HG03139 (cell line): ENCODE measurements around the gene FFAR3.
"Not testable (repeated sequence)": the region's sequence is repeated elsewhere in the genome, so short reads cannot be mapped to it uniquely, and the experiment has no call there.

Source experiments
- ATAC-seq: cut with Tn5 transposase; IDR thresholded peaks from one replicate; pipeline ENCODE4 v1.9.1; 2021; ENCODE audit not compliant: unreplicated experiment

The FFAR3 gene

DNA sequence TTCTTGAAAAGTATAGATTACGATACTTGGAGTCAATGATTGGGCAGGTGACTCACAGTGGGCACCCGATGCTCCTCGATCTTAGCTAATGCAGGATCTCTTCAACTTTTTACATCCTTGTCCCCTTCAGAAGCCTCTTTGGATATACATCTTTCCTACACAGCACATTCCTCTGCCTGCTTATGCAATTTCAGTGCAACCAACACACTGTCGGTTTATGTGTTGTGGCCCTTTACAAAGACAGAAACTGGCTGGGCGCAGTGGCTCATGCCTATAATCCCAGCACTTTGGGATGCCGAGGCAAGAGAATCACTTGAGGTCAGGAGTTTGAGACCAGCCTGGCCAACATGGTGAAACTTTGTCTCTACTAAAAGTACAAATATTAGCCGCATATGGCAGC, 15.2 kb downstream of the FFAR3 start:
- no peak for ATAC-seq

DNA sequence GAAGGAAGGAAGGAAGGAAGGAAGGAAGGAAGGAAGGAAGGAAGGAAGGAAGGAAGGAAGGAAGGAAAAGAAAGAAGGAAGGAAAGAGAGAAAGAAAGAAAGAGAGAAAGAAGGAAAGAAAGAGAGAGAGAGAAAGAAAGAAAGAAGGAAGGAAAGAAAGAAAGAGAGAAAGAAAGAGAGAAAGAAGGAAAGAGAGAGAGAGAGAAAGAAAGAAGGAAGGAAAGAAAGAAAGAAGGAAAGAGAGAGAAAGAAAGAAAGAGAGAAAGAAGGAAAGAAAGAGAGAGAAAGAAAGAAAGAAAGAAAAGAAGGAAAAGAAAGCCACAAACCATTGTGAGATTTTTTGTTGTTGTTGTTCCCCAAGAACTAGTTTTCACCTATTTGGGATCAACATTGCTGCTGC, 15.8 kb downstream of the FFAR3 start:
- ATAC-seq = not testable (repeated sequence)

DNA sequence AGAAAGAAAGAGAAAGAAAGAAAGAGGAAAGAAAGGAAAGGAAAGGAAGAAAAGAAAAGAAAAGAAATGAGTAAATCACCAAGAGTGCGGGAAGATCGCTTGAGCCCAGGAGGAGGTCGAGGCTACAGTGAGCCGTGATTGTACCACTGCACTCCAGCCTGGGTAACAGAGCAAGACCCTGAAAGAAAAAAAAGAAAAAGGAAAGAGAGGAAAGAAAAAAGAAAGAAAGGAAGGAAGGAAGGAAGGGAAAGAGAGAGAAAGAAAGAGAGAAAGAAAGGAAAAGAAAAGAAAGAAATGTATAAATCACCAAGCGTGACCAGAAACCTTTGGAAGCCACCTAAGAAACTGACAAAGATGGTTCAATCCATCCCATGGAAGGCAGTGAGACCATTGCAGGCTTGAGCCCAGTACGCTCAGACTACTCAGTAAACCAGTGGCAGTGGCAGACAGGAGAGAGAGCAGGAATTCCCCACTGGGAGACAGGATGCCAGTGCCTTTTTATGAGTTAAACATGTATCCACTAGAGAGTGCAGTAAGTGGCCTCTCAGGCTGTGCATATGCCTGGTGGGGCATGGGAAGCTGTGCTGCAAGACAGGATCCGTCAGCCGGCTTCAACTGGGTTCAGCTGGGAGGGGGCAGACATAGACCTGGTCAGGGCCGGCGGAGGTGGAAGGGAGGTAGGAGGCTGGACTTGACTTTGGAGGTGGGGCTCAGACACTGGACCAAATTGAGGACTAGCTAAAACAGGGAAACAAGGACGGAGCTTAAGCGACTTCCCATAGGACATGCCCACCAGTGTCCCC, 17.4 kb downstream of the FFAR3 start:
- no peak for ATAC-seq

DNA sequence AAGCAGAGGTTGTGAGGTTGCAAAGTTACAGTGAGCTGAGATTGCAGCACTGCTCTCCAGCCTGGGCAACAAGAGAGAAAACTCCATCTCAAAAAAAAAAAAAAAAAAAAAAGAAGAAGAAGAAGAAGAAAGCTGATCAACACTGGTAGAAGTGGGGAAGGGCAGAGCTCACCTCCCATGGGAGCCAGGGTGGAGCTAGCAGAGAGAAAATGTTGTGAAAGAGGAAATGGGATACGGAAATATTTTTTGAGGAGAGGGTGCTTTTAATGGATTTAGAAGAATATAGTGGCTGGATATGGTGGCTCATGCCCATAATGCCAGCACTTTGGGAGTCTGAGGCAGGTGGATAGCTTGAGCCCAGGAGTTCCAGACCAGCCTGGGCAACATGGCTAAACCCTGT, 19.4 kb downstream of the FFAR3 start:
- no peak for ATAC-seq

DNA sequence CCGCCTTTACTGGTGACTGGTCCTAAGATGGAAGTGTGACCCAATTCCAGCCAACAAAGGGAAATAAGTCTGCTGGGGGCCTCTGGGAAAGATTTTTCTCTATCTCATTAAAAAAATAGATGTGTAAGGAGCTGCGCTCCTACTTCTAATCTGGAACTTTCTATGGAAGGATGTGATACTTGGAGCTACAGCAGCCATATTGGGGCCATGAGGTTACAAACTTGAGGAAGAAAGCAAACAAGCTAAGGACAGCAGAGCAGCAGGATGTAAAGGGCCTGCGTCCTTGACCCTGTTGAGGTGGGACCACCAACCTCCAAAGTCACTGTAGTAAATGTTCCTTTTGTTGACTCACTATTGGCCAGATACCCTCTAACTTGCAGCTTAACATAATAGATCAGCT, 20.1 kb downstream of the FFAR3 start:
- no peak for ATAC-seq

DNA sequence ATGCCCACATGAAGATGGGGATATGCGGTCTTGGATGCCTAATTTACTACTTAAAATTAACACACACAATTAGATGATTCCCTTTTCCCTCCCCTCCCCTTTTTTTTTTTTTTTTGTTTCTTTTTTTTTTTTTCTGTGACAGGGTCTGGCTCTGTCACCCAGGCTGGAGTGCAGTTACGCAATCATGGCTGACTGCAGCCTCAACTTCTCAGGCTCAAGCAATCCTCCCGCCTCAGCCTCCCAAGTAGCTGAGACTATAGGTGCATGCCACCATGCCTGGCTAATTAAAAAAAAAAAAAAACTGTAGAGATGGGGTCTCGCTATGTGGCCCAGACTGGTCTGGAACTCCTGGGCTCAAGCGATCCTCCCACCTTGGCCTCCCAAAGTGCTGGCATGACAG, 21.3 kb downstream of the FFAR3 start:
- ATAC-seq = not testable (repeated sequence)

DNA sequence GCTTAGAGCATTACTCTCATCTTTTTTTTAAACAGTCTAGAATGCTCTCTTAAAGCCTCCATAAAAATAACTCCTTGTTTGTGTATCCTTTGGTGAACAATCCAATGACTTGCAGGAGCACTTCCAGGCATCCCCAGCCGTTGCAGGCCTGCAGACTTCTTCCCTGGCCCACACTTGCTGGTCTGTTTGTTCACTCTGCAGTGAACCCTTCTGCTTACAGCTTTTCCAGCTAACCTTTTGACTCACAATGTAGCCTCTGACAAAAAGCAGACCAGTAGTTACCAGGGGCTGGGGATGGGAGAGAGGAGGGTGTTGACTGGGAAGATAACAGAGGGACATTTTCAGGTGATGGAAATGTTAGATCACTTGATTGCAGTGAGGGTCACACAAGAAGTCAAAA, 21.7 kb downstream of the FFAR3 start:
- ATAC-seq = no peak

DNA sequence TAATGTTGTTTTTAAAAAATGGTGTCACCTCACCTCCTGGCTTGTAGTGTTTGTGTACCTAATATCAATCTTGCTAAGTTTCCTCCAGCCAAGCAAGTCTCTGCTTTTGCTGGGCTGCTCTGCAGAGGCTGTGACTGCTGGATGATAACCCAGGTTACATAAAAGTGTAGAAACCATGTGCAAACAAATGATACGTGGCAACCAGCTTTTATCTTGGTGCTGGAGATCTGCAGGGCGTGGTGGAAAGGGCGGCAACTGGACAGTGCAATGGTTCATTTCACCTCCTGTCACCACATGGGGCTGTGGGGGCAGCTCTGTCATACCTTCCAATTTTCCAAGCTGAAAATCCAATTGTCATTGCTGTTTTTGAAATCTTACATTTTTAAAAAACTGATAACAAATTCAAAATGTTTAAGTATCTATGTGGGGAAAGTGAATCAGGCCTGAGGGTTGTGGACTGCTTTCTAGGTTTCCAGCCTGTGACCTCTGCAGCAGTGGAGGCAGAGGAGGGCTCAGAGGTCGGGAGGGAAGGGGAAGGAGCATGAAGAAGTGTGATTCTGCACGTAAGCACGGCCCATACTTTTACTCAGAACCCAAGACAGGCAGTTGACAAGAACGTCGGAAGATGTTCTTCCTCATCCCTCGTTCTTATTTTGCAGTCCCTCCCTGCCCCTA, 22.3 kb downstream of the FFAR3 start:
- no peak for ATAC-seq

DNA sequence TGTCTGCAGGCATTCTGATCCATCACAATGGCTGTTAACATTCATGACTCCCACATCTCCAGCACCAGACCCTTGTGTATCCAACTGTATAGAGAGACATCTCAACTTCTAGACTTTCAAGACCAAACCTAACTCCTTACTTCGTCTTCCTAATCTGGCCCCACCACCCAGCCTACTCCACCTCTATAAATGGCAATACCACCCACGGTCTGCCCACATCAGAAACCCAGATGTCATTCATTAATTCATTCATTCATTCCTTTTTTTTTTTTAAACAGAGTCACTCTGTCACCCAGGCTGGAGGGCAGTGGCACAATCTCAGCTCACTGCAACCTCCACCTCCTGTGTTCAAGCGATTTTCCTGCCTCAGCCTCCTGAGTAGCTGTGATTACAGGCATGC, 23.1 kb downstream of the FFAR3 start:
- no peak for ATAC-seq

DNA sequence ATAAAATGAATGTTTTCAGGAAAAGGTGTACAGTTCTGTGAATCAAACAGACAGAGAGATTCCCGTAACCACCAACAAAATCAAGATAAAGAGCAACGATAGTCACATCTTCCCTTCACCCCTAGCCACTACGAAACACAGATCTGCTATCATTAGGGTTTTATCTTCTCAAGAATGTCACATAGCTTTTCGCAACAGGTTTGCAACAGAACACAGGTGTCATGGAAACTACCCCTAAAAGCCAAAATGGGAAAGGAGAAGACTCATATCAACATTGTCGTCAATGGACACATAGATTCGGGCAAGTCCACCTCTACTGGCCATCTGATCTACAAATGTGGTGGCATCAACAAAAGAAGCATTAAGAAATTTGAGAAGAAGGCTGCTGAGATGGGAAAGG, 23.7 kb downstream of the FFAR3 start:
- ATAC-seq = no peak

DNA sequence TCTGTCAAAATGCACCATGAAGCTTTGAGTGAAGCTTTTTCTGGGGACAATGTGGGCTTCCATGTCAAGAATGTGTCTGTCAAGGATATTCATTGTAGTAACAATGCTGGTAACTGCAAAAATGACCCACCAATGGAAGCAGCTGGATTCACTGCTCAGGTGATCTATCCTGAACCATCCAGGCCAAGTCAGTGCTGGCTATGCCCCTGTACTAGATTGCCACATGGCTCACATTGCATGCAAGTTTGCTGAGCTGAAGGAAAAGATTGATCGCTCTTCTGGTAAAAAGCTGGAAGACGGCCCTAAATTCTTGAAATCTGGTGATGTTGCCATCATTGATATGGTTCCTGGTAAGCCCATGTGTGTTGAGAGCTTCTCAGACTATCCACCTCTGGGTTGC, 25.3 kb downstream of the FFAR3 start:
- ATAC-seq = no peak

DNA sequence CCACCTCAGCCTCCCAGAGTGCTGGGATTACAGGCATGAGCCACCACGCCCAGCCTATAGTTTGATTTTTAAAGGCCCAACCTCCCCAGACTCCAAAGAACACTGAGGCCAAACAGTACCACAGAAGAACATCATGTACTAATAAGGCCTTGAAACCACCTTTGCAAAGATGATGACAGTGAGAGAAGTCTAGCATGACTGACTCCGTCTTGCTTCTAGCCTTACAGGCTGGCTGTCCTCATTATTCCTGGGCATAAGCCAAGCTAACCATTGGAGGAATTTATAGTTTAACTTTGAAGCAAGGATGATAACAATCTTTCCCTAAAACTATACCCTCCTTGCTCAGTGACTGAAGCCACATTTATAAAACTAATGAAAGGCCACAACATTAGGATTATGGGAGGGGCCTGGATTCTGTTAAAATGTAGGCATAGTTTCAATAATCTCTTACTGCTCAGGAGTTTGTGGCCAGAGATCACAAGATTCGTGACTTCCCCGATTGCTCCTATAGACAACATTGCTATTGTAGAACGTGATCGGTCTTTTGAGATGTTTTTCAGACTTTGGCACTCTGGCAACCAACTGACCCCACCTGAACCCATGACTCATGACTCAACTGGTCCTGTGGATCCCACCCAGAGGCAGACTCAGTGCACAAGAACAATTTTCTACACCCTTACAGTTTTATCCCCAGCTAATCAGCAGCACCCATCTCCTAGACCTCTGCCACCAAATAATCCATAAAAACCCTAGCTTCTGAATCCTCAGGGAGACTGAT, 30.2 kb downstream of the FFAR3 start:
- ATAC-seq = no peak

DNA sequence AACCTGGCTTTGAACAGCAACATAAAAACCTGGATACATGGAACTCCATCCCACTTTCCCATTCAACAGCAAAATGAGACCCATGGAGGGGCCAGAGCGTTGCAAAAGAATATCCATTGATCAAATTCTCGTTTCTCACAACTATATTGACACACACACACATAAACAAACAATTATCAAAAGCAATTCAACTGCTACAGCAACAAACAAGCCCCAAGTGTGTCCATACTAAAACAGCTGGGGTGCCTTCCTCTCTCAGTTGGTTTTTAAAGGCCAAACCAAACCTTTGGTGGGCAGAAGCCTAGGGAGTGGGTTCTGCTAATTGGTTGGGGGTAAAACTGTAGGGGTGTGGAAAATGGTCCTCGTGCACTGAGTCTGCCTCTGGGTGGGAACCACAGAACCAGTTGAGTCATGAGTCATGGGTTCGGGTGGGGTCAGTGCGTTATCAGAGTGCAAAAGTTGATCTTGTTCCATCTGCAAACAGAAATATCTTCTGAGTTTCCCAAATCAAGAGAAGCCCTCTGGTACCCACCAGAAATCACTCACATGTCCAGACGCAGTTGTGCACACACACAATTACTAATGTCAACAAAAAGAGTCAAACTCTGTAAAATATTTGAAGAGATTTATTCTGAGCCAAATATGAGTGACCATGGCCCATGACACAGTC, 31.1 kb downstream of the FFAR3 start:
- no peak for ATAC-seq

DNA sequence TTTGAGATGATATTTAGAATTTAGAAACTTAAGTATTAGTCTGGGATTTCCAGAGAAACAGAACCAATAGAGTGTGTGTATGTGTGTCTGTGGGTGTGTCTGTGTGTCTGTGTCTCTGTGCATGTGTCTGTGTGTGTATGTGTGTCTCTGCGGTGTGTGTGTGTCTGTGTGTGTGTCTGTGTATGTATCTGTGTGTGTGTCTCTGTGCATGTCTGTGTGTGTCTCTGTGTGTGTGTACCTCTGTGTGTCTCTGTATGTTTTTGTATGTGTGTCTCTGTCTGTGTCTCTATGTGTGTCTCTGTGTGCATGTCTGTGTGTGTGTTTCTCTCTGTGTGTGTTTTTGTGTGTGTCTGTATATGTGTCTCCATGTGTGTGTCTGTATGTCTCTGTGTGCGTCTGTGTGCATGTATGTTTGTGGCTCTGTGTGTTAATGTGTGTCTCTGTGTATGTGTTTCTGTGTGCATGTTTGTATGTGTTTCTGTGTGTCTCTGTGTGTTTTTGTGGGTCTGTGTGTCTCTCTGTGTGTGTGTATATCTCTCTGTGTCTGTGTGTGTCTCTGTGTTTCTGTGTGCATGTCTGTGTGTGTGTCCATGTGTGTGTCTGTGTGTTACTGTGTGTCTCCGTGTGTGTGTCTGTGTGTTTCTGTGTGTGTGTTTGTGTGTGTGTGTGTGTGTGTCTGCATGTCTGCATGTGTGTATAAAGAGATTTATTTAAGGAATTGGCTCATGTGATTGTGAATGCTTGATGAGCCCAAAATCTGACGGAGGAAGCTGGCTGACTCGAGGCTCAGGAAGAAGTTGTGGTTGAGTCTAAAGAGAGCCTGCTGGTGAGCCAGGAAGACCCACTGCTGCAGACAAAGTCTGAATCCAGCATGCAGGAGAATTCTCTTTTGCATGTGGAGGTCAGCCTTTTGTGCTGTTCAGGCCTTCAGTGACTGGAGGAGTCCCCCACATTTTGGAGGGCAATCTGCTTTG, 34.8 kb downstream of the FFAR3 start:
- ATAC-seq = no peak

DNA sequence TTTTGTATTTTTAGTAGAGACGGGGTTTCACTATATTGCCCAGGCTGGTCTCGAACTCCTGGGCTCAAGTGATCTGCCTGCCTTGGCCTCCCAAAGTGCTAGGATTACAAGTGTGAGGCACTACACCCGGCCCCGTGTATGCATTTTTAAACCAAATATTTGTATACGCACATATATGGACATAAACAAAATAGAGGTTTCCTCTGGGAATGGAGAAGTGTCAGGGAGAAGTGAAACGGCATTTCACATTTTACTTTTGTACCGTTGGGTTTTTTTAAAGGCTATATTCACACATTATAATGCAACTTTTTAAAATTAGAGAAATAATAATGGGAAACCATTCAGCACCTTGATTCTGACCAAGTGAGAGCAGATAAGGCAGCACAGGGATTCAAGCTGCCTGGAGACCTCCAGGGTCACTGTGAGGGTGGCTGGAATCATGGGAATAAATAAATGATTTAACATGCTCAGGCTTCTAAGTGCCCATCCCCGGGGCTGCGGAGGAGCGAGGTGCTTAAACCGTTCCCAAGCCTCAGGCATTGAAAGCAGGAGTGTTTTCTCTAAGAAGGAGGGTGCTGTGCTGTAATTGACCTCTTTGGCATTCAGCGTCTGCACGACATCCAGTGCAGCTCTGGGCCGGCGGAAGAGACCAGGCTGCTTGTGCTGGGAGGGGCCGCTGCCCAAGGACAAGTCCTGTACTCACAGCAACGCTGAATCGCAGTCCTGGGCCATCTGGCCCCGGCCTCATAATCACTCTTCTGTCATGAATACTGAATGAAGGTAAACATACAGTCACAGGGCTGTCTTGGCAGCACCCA, 37.3 kb downstream of the FFAR3 start:
- ATAC-seq = no peak

DNA sequence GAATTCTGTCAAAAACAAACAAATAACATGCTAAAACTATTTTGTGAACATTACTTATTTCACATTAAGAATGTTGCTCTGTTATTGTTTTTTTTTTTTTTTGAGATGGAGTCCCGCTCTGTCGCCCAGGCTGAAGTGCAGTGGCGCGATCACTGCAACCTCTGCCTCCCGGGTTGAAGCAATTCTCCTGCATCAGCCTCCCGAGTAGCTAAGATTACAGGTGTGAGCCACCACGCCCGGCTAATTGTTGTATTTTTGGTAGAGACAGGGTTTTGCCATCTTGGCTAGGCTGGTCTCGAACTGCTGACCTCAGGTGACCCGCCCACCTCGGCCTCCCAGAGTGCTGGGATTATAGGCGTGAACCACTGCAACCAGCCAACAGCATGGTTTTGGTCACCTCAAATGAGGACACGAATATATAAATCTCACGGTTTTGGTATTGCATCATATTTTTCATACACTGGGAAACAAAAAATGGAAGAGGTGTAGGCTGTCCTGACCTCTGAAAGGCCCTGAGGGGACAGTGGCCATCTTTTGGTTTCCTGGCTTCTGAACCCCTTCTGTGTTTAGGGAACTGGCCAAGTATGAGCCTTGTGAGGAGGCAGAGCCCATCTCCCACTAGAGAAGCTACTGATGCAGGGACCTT, 38.1 kb downstream of the FFAR3 start:
- no peak for ATAC-seq

DNA sequence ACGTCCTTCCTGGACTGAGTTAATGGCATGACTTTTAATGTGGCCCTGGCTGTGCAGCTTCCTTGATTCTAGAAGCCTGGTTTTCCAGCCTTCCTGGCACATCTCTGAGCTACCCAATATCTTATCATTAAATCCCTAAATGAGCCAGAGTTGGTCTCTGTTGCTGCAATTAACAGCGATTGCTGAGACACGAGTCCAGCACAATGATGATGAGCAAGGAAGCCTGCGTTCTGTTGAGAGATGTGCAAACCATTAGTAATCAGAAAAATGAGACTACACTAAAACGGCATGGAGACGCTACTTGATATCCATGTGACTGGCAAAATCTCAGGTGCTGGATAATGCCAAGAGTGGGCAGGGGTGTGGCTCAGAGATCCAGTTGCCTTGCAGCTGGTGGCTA, 38.8 kb downstream of the FFAR3 start:
- ATAC-seq = no peak

DNA sequence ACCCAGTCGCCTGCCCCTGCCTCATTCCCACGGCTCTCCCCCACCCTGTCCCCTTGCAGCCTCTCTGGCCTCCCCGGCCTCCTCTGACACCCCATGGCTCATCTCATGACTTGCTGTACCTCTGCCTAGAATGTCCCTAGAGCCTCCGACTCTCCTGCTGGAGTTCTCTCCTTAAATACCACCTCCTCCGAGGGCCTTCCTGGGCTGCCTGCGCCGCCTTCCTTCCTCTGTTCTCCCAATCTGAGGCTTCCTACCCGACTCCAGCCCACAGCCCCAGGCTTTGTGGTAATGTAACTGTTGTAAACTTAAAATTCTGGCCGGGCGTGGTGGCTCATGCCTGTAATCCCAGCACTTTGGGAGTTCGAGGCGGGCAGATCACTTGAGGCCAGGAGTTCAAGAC, 40.3 kb downstream of the FFAR3 start:
- no peak for ATAC-seq

DNA sequence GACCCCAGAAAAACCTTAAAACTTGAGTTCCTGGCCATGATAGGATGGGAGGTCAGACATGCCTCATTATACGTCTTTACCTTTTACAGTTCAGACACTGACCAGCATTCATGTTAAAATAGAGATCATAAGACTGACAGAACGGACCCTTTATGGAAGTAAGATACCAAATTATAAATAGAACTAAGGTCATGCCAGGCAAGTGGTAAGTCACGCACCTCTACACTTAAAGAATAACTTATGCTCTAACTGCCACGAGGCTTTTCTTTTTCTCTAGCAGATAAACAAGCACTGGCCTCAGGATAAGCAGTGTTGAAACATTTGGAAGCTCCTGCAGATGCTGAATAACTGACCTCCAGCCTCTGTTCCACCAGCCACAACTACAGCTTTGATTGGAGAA, 41.0 kb downstream of the FFAR3 start:
- ATAC-seq = no peak
